Neural progenitor cell (in vitro differentiated cells): ENCODE measurements around the gene CD96.

Source experiments
- CTCF ChIP-seq: fragments of 200-600 bp; sonication (generic); IDR thresholded peaks from 2 replicates; pipeline ENCODE4 v1.5.1; 2017; ENCODE audit warnings: antibody characterized with exemption, mild to moderate bottlenecking
- EZH2 ChIP-seq: fragments of 200-600 bp; sonication (generic); IDR thresholded peaks from 2 replicates; pipeline ENCODE4 v1.6.1; 2017; ENCODE audit warnings: antibody characterized with exemption, mild to moderate bottlenecking, moderate library complexity

GRCh38 chr3:111517801-111518200 lies 24.2 kb upstream of the CD96 start:
- TF ChIP-seq EZH2 (no peak), CTCF (no peak)
